B cell (primary cell): ENCODE results near the gene POMT2. TPM values are rescaled to one million over a fixed set of nuclear protein-coding genes. Genes with fewer than 3 reads are reported as not detected.

ENCODE experiments used
- ATAC-seq: fragments of 200-7000 bp; cut with Tn5 transposase; one replicate; pipeline ENCODE4 v1.10.0; 2021; ENCODE audit warnings: low read depth, mild to moderate bottlenecking, moderate number of reproducible peaks, moderate library complexity
- CTCF ChIA-PET: fragments of 350-600 bp; sonication (Branson Sonifier 250); formaldehyde crosslinking; loops from one replicate; lab custom pipeline; 2021; ENCODE audit warnings: antibody characterized with exemption, inconsistent platforms; lab: Charles Lee
- POLR2A ChIA-PET: fragments of 350-600 bp; sonication (Branson Sonifier 250); formaldehyde crosslinking; loops from one replicate; lab custom pipeline; 2021; ENCODE audit warnings: antibody characterized with exemption; lab: Charles Lee
- DNase-seq: peaks from one replicate; pipeline ENCODE4 v3.0.0; 2013
- H2AFZ ChIP-seq: 2 replicates; pipeline ENCODE4 v1.6.1; 2012; ENCODE audit warnings: mild to moderate bottlenecking, low read depth, low read length; ENCODE audit not compliant: insufficient read depth, poor library complexity, severe bottlenecking
- H3K27ac ChIP-seq, 2 donors: 1 replicate in 1 of 2; 2 replicates in 1 of 2; pipeline ENCODE4 v1.5.1; 2012 to 2013; ENCODE audit warnings: low read length in 2 of 2, mild to moderate bottlenecking in 2 of 2, moderate library complexity in 1 of 2
- H3K27me3 ChIP-seq, 4 experiments: fragments of 200-600 bp in 1 of 4; sonication (generic) in 1 of 4; replicated peaks in 1 of 4; 1 replicate in 2 of 4; 2 replicates in 2 of 4; pipeline versions ENCODE4 v1.6.1 to v1.7.0; 2013 to 2016; ENCODE audit warnings: low read length in 3 of 4, mild to moderate bottlenecking in 2 of 4, mixed read lengths in 1 of 4, moderate library complexity in 1 of 4; ENCODE audit not compliant: insufficient read depth in 4 of 4, control insufficient read depth in 3 of 4; ENCODE audit errors: control extremely low read depth in 1 of 4
- H3K36me3 ChIP-seq, 2 experiments: replicated peaks in 1 of 2; 1 replicate in 1 of 2; 2 replicates in 1 of 2; pipeline versions ENCODE4 v1.6.1 to v1.7.1; 2013; ENCODE audit warnings: low read length in 1 of 2; ENCODE audit not compliant: insufficient read depth in 2 of 2, control insufficient read depth in 1 of 2; ENCODE audit errors: control extremely low read depth in 1 of 2, extremely low read depth in 1 of 2
- H3K4me1 ChIP-seq, 2 donors: fragments of 200-600 bp in 1 of 2; sonication (generic) in 1 of 2; 1 replicate in 1 of 2; 2 replicates in 1 of 2; pipeline versions ENCODE4 v1.5.1 to v1.6.1; 2013 to 2017; ENCODE audit warnings: low read length in 2 of 2; ENCODE audit not compliant: control insufficient read depth in 2 of 2, insufficient read depth in 2 of 2
- H3K4me2 ChIP-seq: replicated peaks from 2 replicates; pipeline ENCODE3; 2012; ENCODE audit warnings: mild to moderate bottlenecking, low read depth, low read length; ENCODE audit not compliant: poor library complexity, severe bottlenecking
- H3K4me3 ChIP-seq, 5 experiments: fragments of 200-600 bp in 1 of 5; sonication (generic) in 1 of 5; 1 replicate in 3 of 5; 2 replicates in 2 of 5; pipeline versions ENCODE4 v1.5.1 to v1.7.0; 2011 to 2016; ENCODE audit warnings: low read length in 4 of 5, mild to moderate bottlenecking in 4 of 5, low read depth in 2 of 5, control low read depth in 1 of 5, moderate library complexity in 1 of 5; ENCODE audit not compliant: insufficient read depth in 1 of 5; ENCODE audit errors: control extremely low read depth in 1 of 5, extremely low read depth in 1 of 5
- H3K79me2 ChIP-seq: fragments of 200-600 bp; sonication (generic); one replicate; pipeline ENCODE4 v1.6.0; 2016; ENCODE audit warnings: low read length; ENCODE audit not compliant: control insufficient read depth, insufficient read depth
- H3K9ac ChIP-seq: fragments of 200-600 bp; sonication (generic); 2 replicates; pipeline ENCODE4 v1.6.1; 2017; ENCODE audit warnings: mild to moderate bottlenecking, low read length, moderate library complexity
- H3K9me3 ChIP-seq, 3 donors: one replicate each; pipeline versions ENCODE4 v1.6.1 to v1.7.1; 2013; ENCODE audit warnings: low read length in 2 of 3; ENCODE audit not compliant: control insufficient read depth in 2 of 3, insufficient read depth in 1 of 3; ENCODE audit errors: control extremely low read depth in 1 of 3
- H4K20me1 ChIP-seq: 2 replicates; pipeline ENCODE4 v1.6.0; 2012; ENCODE audit warnings: mild to moderate bottlenecking, low read length; ENCODE audit not compliant: insufficient read depth, control insufficient read depth, poor library complexity, severe bottlenecking
- H3K27ac Mint-ChIP-seq: one replicate; pipeline ENCODE4 v1.8.0; 2021; ENCODE audit warnings: mixed read lengths
- H3K27me3 Mint-ChIP-seq: one replicate; pipeline ENCODE4 v1.8.0; 2021; ENCODE audit warnings: mixed read lengths
- H3K4me1 Mint-ChIP-seq: one replicate; pipeline ENCODE4 v1.8.0; 2021; ENCODE audit warnings: mixed read lengths
- H3K4me3 Mint-ChIP-seq: one replicate; pipeline ENCODE4 v1.8.0; 2021; ENCODE audit warnings: mixed read lengths
- H3K9me3 Mint-ChIP-seq: one replicate; pipeline ENCODE4 v1.8.0; 2022; ENCODE audit warnings: mixed read lengths; ENCODE audit not compliant: insufficient read depth
- EZH2 ChIP-seq: IDR thresholded peaks from 2 replicates; pipeline ENCODE4 v1.6.1; 2012; ENCODE audit warnings: borderline replicate concordance, low read depth, mild to moderate bottlenecking, moderate library complexity, low read length; ENCODE audit not compliant: insufficient read depth, poor library complexity, severe bottlenecking
- WGBS: methylation state at CpG from one replicate; pipeline ENCODE4 v1.1.5; 2013; ENCODE audit warnings: missing lambda C conversion rate; ENCODE audit not compliant: insufficient coverage; 5-methylcytosine and 5-hydroxymethylcytosine counted together
- intact Hi-C: fragments of 100-400 bp; cut with micrococcal nuclease; formaldehyde crosslinking; loops from one replicate; pipeline ENCODE4 v1.10.0; 2022
- polyA plus RNA-seq: library from polyadenylated mRNA; depleted of rRNA; stranded (reverse); fragments of >200 nt; gene quantifications from 2 replicates; pipeline ENCODE4 v1.2.3, GENCODE V29; 2012
- total RNA-seq, 2 donors: library from RNA; stranded (reverse); fragments of 120-200 nt in 1 of 2; gene quantifications; 1 replicate in 1 of 2; 2 replicates in 1 of 2; pipeline versions ENCODE4 v1.2.3 to v1.2.4, GENCODE V29; 2013 to 2022
- TF ChIP-seq, protein P1 (sequence below): fragments of 200-600 bp; IDR thresholded peaks from one replicate; pipeline ENCODE4 v1.8.0; 2022; ENCODE audit warnings: antibody characterized with exemption, mild to moderate bottlenecking

POMT2 gene
- total and polyA plus RNA-seq, 2 donors (not counting 1 experiment from before 2014, with no cell fraction given) = 14.3 to 36.6 TPM

DNA sequence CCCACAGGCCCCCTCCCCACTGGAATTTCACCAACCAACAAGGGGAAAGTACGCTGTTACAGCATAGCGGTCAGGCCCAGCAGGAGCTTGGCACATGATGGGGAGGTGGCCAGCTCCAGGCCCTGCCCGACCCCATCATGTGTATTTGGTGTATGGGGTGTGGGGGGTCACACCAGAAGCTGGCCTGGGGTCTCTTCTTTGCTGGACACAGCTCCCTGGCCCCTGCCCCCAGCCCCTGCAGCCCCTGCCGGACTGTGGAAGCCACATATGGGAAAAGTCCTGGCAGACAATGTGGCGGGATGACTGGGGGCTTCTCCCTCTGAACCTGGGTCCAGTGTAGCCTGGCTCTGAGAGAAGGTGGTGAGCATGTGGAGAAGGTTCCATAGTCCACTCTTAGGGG, 62.1 kb downstream of the POMT2 start:
- H3K9me3 ChIP-seq = no peaks in the 10 kb centered on the region
- H3K9ac ChIP-seq = no peak overlapping the region
- ATAC-seq = no peak
- H3K79me2 ChIP-seq = no peaks in the 10 kb centered on the region
- H3K36me3 ChIP-seq = no peaks in the 10 kb centered on the region
- 89% methylated on average over 4 of the region's 5 CpGs for WGBS
- peaks cover 0 to 7% (median 0%) of the 10 kb centered on the region in 4 experiments for H3K27me3 ChIP-seq
- H3K4me2 ChIP-seq = no peak overlapping the region
- TF ChIP-seq EZH2 = no peak
- TF ChIP-seq, protein P1, sequence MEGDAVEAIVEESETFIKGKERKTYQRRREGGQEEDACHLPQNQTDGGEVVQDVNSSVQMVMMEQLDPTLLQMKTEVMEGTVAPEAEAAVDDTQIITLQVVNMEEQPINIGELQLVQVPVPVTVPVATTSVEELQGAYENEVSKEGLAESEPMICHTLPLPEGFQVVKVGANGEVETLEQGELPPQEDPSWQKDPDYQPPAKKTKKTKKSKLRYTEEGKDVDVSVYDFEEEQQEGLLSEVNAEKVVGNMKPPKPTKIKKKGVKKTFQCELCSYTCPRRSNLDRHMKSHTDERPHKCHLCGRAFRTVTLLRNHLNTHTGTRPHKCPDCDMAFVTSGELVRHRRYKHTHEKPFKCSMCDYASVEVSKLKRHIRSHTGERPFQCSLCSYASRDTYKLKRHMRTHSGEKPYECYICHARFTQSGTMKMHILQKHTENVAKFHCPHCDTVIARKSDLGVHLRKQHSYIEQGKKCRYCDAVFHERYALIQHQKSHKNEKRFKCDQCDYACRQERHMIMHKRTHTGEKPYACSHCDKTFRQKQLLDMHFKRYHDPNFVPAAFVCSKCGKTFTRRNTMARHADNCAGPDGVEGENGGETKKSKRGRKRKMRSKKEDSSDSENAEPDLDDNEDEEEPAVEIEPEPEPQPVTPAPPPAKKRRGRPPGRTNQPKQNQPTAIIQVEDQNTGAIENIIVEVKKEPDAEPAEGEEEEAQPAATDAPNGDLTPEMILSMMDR = no peak
- H3K27ac ChIP-seq = no peak overlapping the region
- no peaks in the 10 kb centered on the region for H4K20me1 ChIP-seq
- intact Hi-C loops = no loop called here
- no peaks in the 10 kb centered on the region for H3K4me1 ChIP-seq
- H3K4me3 ChIP-seq = no peak overlapping the region
- DNase-seq = no peak
- H3K27me3 Mint-ChIP-seq = peaks cover 4% of the 10 kb centered on the region
- H3K4me3 Mint-ChIP-seq = no peak overlapping the region
- ChIA-PET POLR2A (no interaction called here), CTCF (no interaction called here)
- no peaks in the 10 kb centered on the region for H3K4me1 Mint-ChIP-seq
- H3K9me3 Mint-ChIP-seq = no peaks in the 10 kb centered on the region
- no peak overlapping the region for H3K27ac Mint-ChIP-seq
- H2AFZ ChIP-seq = no peak overlapping the region

DNA sequence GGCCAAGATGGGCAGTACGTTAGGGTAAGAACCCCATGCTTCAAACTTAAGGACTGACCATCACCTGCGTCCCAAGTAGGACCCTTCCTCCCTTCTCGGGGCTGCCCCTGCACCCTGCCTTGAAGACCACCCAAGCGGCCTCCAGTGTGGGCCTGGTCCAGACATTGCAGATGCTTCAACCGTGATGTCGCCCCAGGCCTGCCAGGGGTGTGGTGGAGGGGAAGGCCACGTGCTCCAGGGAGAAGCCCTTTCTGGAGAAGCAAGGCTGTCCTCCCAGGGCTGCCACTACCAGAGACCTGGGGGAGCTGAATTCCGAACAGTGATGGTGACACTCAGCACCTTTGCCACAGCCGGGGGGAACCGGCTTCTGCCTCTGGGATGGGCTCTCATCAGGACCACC, 63.0 kb downstream of the POMT2 start:
- DNase-seq (no peak), ATAC-seq (no peak)
- H2AFZ ChIP-seq = no peak overlapping the region
- ChIA-PET POLR2A (no interaction called here), CTCF (no interaction called here)
- Mint-ChIP-seq H3K27ac (no peak overlapping the region), H3K27me3 (peaks cover 4% of the 10 kb centered on the region), H3K4me1 (no peaks in the 10 kb centered on the region), H3K9me3 (no peaks in the 10 kb centered on the region), H3K4me3 (no peak overlapping the region)
- TF ChIP-seq, protein P1 = no peak
- no peak for TF ChIP-seq EZH2
- no peaks in the 10 kb centered on the region for H4K20me1 ChIP-seq
- H3K4me1 ChIP-seq = no peaks in the 10 kb centered on the region
- H3K36me3 ChIP-seq = no peaks in the 10 kb centered on the region
- H3K4me3 ChIP-seq = no peak overlapping the region
- H3K4me2 ChIP-seq = no peak overlapping the region
- WGBS = 96% methylated on average over 10 of the region's 10 CpGs
- intact Hi-C loops = no loop called here
- H3K9me3 ChIP-seq = no peaks in the 10 kb centered on the region
- no peak overlapping the region for H3K9ac ChIP-seq
- peaks cover 0 to 7% (median 0%) of the 10 kb centered on the region in 4 experiments for H3K27me3 ChIP-seq
- H3K27ac ChIP-seq = no peak overlapping the region
- no peaks in the 10 kb centered on the region for H3K79me2 ChIP-seq
